OCI-LY1 (cell line): Measurements from ENCODE around the gene RBP4.
"Not testable (repeated sequence)": the region's sequence is repeated elsewhere in the genome, so short reads cannot be mapped to it uniquely, and the experiment has no call there.

Experiments used
- H2AFZ ChIP-seq: fragments of 200-600 bp; sonication (generic), shearing (Covaris generic); 2 replicates; pipeline ENCODE4 v1.6.0; 2014; ENCODE audit warnings: antibody characterized with exemption, mild to moderate bottlenecking, low read length
- H3F3A ChIP-seq: fragments of 200-600 bp; sonication (generic), shearing (Covaris generic); 2 replicates; pipeline ENCODE4 v1.6.0; 2014; ENCODE audit warnings: mild to moderate bottlenecking, antibody characterized with exemption, low read length, moderate library complexity; ENCODE audit not compliant: insufficient read depth
- H3K27ac ChIP-seq: fragments of 200-600 bp; sonication (generic); 2 replicates; pipeline ENCODE4 v1.5.1; 2014; ENCODE audit warnings: low read length, mixed run types, mild to moderate bottlenecking, low read depth; ENCODE audit not compliant: poor library complexity, severe bottlenecking
- H3K27me3 ChIP-seq: fragments of 200-600 bp; sonication (generic); 2 replicates; pipeline ENCODE4 v1.6.0; 2014; ENCODE audit warnings: antibody characterized with exemption, mild to moderate bottlenecking, low read length, moderate library complexity; ENCODE audit not compliant: insufficient read depth
- H3K36me3 ChIP-seq: fragments of 200-600 bp; sonication (generic); 2 replicates; pipeline ENCODE4 v1.6.1; 2014; ENCODE audit warnings: mild to moderate bottlenecking, antibody characterized with exemption, low read length, moderate library complexity, mixed read lengths; ENCODE audit not compliant: insufficient read depth
- H3K4me1 ChIP-seq: fragments of 200-600 bp; sonication (generic); 2 replicates; pipeline ENCODE4 v1.5.1; 2014; ENCODE audit warnings: mild to moderate bottlenecking, low read length, moderate library complexity; ENCODE audit not compliant: insufficient read depth, severe bottlenecking
- H3K4me2 ChIP-seq: fragments of 200-600 bp; sonication (generic), shearing (Covaris generic); 2 replicates; pipeline ENCODE4 v1.6.1; 2014; ENCODE audit warnings: low read length
- H3K4me3 ChIP-seq: fragments of 200-600 bp; sonication (generic); 2 replicates; pipeline ENCODE4 v1.5.1; 2014; ENCODE audit warnings: low read length, low read depth, mild to moderate bottlenecking, mixed read lengths; ENCODE audit not compliant: poor library complexity, severe bottlenecking
- H3K79me2 ChIP-seq: fragments of 200-600 bp; shearing (Covaris generic); 2 replicates; pipeline ENCODE4 v1.6.1; 2016; ENCODE audit warnings: mixed run types, low read length, mixed read lengths; ENCODE audit not compliant: insufficient read depth
- H3K9ac ChIP-seq: fragments of 200-600 bp; sonication (generic), shearing (Covaris generic); 2 replicates; pipeline ENCODE4 v1.6.1; 2014; ENCODE audit warnings: mild to moderate bottlenecking, low read length, mixed read lengths
- H3K9me2 ChIP-seq: fragments of 200-600 bp; sonication (generic), shearing (Covaris generic); 2 replicates; pipeline ENCODE4 v1.6.1; 2014; ENCODE audit warnings: low read depth, mild to moderate bottlenecking, low read length, mixed read lengths
- H3K9me3 ChIP-seq: fragments of 200-600 bp; shearing (Covaris generic); 2 replicates; pipeline ENCODE4 v1.6.1; 2014; ENCODE audit warnings: low read length, mixed read lengths
- H4K20me1 ChIP-seq: fragments of 200-600 bp; sonication (generic), shearing (Covaris generic); 2 replicates; pipeline ENCODE4 v1.6.0; 2016; ENCODE audit warnings: mild to moderate bottlenecking, low read length; ENCODE audit not compliant: insufficient read depth
- CTCF ChIP-seq: fragments of 200-600 bp; sonication (generic), shearing (Covaris generic); IDR thresholded peaks from 2 replicates; pipeline ENCODE4 v1.5.1; 2017; ENCODE audit warnings: mild to moderate bottlenecking, antibody characterized with exemption, low read length, moderate library complexity, mixed read lengths
- EZH2 ChIP-seq: fragments of 200-600 bp; sonication (generic), shearing (Covaris generic); IDR thresholded peaks from 2 replicates; pipeline ENCODE4 v1.8.0; 2017; ENCODE audit warnings: borderline replicate concordance, mixed run types, mild to moderate bottlenecking, antibody characterized with exemption, low read length, moderate library complexity, mixed read lengths

The RBP4 gene

DNA sequence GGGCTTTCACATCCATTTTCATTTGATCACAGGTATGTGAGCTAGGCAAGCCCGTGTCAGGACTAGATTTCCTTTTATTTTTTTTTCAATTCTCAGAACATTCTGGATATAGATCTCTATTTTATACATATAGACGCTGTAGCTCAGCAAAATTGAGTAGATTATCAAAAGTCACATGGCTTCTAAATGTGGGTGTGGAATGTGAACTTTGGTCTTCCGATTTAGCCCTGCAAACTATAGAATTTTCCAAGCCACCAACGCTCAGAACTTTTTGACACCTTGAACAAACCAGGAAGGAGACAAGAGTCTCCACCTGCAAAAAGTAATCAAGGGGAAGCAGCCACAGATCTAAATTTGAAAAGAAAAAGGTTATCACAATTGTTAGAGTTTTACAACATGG lies 50.4 kb downstream of the RBP4 start:
- no peaks in the 10 kb centered on the region for H3K4me1 ChIP-seq
- TF ChIP-seq CTCF (no peak), EZH2 (no peak)
- H3K36me3 ChIP-seq, result no peaks in the 10 kb centered on the region
- H3K27me3 ChIP-seq, result no peaks in the 10 kb centered on the region
- H3K9me2 ChIP-seq, result no peaks in the 10 kb centered on the region
- no peak overlapping the region for H3K4me3 ChIP-seq
- no peak overlapping the region for H2AFZ ChIP-seq
- H3F3A ChIP-seq, result no peaks in the 10 kb centered on the region
- H3K79me2 ChIP-seq, result no peaks in the 10 kb centered on the region
- no peaks in the 10 kb centered on the region for H4K20me1 ChIP-seq
- H3K9ac ChIP-seq, result no peak overlapping the region
- H3K27ac ChIP-seq, result no peak overlapping the region
- no peak overlapping the region for H3K4me2 ChIP-seq
- H3K9me3 ChIP-seq, result no peaks in the 10 kb centered on the region

DNA sequence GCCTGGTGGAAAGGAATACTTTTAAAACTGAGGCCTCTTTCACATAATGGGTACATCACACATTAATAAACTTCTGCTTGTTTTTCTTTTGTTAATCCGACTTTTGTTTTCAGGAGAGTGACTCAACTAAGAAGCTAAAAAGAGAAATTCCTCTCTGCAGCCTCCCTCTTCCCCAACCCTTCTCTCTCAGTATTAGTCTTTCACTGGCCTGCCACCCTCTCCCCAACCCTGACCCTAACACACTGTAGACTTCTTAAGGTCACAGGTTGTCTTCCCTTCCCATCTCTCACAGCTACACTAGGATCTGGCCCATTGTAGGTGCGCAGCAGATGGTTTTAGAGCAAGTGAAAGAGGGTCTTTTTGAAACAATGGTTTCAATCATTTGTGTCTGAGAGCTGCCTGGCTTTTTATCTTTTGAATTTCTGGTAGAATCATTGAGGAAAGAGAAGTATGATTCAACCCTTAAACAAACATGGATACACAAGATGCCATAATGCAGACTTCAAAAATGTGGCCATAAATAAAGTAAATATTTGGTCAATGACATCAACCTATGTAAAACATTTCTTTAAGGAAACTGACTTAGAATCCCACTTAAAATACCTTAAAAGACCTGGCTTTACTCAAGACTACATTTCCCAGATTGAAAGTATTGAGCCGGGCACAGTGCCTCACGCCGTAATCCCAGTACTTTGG lies 52.5 kb downstream of the RBP4 start:
- H3K9ac ChIP-seq, result no peak overlapping the region
- H3F3A ChIP-seq, result no peaks in the 10 kb centered on the region
- TF ChIP-seq EZH2 (no peak), CTCF (no peak)
- no peaks in the 10 kb centered on the region for H3K9me3 ChIP-seq
- no peaks in the 10 kb centered on the region for H3K27me3 ChIP-seq
- no peak overlapping the region for H2AFZ ChIP-seq
- no peaks in the 10 kb centered on the region for H3K9me2 ChIP-seq
- H3K4me1 ChIP-seq, result no peaks in the 10 kb centered on the region
- H3K79me2 ChIP-seq, result no peaks in the 10 kb centered on the region
- H3K4me3 ChIP-seq, result no peak overlapping the region
- H3K4me2 ChIP-seq, result no peak overlapping the region
- H3K36me3 ChIP-seq, result no peaks in the 10 kb centered on the region
- H3K27ac ChIP-seq, result no peak overlapping the region
- H4K20me1 ChIP-seq, result no peaks in the 10 kb centered on the region

DNA sequence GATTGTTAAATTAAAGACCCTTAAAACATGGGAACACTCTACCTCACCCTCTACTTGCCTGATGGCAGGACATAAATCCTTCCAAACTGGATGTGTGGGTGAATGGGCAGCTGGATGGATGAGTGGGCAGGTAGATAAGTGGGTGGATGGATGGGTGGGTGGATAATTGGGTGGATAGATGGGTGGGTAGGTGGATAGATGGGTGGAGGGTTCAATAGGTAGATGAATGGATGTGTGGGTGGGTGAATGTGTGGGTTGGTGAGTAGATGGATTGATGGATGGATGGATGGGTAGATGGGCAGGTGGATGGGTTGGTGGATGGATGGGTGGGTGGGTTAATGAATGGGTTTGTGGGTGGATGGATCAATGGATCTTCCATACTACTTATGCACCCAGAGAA lies 53.5 kb downstream of the RBP4 start:
- Histone ChIP-seq H4K20me1 (no peaks in the 10 kb centered on the region), H3K27ac (no peak overlapping the region)

DNA sequence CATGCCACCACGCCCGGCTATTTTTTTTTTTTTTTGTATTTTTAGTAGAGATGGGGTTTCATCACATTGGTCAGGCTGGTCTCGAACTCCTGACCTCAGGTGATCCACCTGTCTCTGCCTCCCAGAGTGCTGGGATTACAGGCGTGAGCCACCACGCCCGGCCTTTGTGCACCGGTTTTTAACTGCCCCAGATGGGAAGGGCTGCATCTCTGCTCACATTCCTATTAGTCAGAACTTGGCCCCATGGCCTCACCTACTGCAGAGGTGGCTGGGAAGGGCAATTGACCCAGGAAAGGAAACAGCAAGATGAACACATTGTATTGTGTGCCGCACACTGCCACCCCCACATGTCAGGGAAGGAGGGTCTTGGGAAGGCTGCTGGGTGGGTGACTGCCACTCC lies 54.0 kb downstream of the RBP4 start:
- not testable (repeated sequence) for H4K20me1 ChIP-seq, H3K4me3 ChIP-seq, H3K36me3 ChIP-seq, H3K4me1 ChIP-seq, H3K9me2 ChIP-seq, H3F3A ChIP-seq, H3K27me3 ChIP-seq, H2AFZ ChIP-seq, H3K79me2 ChIP-seq, H3K4me2 ChIP-seq, H3K9ac ChIP-seq, H3K27ac ChIP-seq, H3K9me3 ChIP-seq

More for the DNA sequence above, 53.5 kb downstream of the RBP4 start:
- Histone ChIP-seq H3K4me2 (no peak overlapping the region), H3F3A (no peaks in the 10 kb centered on the region), H3K9me3 (no peaks in the 10 kb centered on the region), H3K9me2 (no peaks in the 10 kb centered on the region), H2AFZ (no peak overlapping the region), H3K4me1 (no peaks in the 10 kb centered on the region), H3K79me2 (no peaks in the 10 kb centered on the region), H3K9ac (no peak overlapping the region), H3K4me3 (no peak overlapping the region), H3K36me3 (no peaks in the 10 kb centered on the region), H3K27me3 (no peaks in the 10 kb centered on the region)
- no peak for TF ChIP-seq CTCF
- no peak for TF ChIP-seq EZH2
